ENCODE results near the gene KEL.

DNA sequence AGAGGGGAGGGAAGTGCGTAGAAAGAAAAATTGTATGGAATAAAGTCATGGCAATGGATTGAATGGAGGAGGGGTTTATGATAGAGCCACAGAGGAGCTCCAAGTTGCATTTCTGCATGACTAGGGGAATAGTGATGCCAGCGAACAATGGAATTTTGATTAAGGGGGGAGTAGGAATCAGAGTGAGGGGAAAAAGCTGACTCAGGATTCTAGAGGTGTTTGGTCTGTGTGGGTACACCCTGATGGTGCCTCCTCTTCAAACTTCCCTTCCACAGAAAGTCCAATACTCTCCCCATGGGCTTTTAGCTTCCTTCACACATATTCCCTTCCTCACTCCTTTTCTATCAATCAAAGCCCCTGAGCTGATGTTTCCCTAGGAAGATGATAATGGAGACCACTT lies 1.8 kb upstream of the KEL start:
- TF ChIP-seq, protein P1, sequence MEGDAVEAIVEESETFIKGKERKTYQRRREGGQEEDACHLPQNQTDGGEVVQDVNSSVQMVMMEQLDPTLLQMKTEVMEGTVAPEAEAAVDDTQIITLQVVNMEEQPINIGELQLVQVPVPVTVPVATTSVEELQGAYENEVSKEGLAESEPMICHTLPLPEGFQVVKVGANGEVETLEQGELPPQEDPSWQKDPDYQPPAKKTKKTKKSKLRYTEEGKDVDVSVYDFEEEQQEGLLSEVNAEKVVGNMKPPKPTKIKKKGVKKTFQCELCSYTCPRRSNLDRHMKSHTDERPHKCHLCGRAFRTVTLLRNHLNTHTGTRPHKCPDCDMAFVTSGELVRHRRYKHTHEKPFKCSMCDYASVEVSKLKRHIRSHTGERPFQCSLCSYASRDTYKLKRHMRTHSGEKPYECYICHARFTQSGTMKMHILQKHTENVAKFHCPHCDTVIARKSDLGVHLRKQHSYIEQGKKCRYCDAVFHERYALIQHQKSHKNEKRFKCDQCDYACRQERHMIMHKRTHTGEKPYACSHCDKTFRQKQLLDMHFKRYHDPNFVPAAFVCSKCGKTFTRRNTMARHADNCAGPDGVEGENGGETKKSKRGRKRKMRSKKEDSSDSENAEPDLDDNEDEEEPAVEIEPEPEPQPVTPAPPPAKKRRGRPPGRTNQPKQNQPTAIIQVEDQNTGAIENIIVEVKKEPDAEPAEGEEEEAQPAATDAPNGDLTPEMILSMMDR (IDR thresholded peaks at IDR 0.05), result no peak
- TF ChIP-seq POLR2A (IDR thresholded peaks at IDR 0.05), result no peak
- no peak for TF ChIP-seq EP300 (IDR thresholded peaks at IDR 0.05; ENCODE audit: low read depth)
- TF ChIP-seq POLR2AphosphoS5 (IDR thresholded peaks at IDR 0.05), result no peak

Measured in transverse colon (tissue), 4 donors.